ENCODE data around the gene DAZAP1. TPM values are rescaled to one million over a fixed set of nuclear protein-coding genes. Genes with fewer than 3 reads are reported as not detected.

DAZAP1 gene
- total RNA-seq, 1 donor: 43.8 TPM

DNA sequence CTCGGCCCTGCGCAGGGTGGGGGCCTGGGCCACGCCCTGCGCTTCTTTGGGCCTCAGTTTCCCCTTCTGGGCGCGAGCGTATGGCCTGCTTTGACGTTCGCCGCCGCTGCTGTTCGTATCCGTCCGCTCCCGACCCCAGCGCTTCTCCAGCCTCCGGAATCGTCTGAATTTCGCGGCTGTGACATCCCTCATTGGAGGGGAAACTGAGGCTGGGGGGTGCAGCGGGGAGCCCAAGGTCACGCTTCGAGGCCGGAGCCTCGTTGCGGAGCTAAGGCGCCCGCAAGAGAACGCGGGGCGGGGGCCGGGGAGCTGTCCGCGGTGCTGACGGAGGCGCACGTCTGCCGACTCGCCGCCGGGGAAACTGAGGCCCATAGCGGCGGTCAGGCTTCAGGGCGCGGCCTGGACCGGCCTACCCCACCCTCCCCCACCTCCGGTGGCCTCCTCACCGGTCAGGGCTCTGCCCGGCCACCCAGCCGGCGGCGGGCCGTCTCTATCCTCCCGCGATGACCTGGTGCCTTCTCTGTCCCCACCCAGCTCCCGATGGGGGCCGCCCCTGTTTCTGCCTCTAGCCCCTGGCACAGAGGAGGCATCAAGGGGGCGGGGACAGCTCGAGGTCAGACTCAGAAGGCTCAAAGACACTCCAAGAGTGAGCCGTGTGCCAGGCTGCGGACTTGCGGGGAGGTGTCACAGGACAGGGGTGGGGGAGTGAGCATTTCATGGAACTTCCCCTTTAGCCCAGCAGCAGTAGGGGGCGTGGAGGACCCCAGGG is 39.5 kb downstream of the DAZAP1 start:
- H3K4me3 ChIP-seq (ENCODE audit: low read depth, low read length): no peak overlapping the region
- no peak for TF ChIP-seq CTCF (IDR thresholded peaks at IDR 0.05; ENCODE audit: insufficient read depth, low read length)
- no peak for DNase-seq (ENCODE audit: low read depth)

DNA sequence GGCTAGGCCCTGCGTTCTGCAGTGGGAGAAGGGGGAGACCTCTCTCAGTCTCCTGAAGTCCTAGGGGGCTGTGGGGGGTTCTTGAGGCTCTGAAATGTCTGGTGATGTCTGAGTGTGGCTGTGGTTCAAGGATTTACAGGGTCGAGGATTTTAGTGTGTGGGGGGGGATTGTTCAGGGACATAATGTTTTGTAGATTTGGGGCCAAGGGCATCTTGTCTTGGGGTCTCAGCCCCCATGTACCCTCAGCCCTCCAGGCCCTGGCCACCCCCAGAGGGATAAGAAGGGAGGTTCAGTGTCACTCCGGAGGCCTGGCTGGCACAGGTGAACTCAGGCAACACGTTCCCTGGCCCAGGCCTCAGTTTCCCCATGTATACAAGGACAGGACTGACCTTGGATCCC is 40.1 kb downstream of the DAZAP1 start:
- DNase-seq (ENCODE audit: low read depth): no peak
- H3K4me3 ChIP-seq (ENCODE audit: low read depth, low read length): no peak overlapping the region
- TF ChIP-seq CTCF (IDR thresholded peaks at IDR 0.05; ENCODE audit: insufficient read depth, low read length): no peak

GRCh38 chr19:1447944-1448343 is 40.6 kb downstream of the DAZAP1 start:
- DNase-seq (ENCODE audit: low read depth): no peak
- TF ChIP-seq CTCF (IDR thresholded peaks at IDR 0.05; ENCODE audit: insufficient read depth, low read length): no peak
- H3K4me3 ChIP-seq (ENCODE audit: low read depth, low read length): no peak overlapping the region

- no peak for DNase-seq (ENCODE audit: low read depth)
- H3K4me3 ChIP-seq (ENCODE audit: low read depth, low read length): peak within 1 kb of the TSS; percentile 46
- TF ChIP-seq CTCF (IDR thresholded peaks at IDR 0.05; ENCODE audit: insufficient read depth, low read length): no peak
These were observed 42.4 kb downstream of the DAZAP1 start, which contains the start of gene APC2 for GRCh38 chr19:1449467-1450442. APC2 (plus strand) TSS chr19:1450121; CDS start chr19:1453002, 2,881 bp downstream.

- TF ChIP-seq CTCF (IDR thresholded peaks at IDR 0.05; ENCODE audit: insufficient read depth, low read length): no peak
- H3K4me3 ChIP-seq (ENCODE audit: low read depth, low read length): no peak overlapping the region
- no peak for DNase-seq (ENCODE audit: low read depth)
These were observed 43.6 kb downstream of the DAZAP1 start for GRCh38 chr19:1450735-1451731.

All from fibroblast of the aortic adventitia (primary cell).